Activated CD4-positive, alpha-beta T cell treated with anti-CD3 and anti-CD28 coated beads, Interleukin-2, amount 10 ng/mL, durations not matched to agents 24 days and 14 days (primary cell): ENCODE measurements around the gene BSDC1. TPM values are rescaled to one million over a fixed set of nuclear protein-coding genes. Genes with fewer than 3 reads are reported as not detected.
"Not testable (repeated sequence)": the region's sequence is repeated elsewhere in the genome, so short reads cannot be mapped to it uniquely, and the experiment has no call there.

Experiments used
- DNase-seq: peaks from one replicate; pipeline ENCODE4 v3.0.0; 2022
- H3K27ac Mint-ChIP-seq: one replicate; pipeline ENCODE4 v1.8.0; 2022; ENCODE audit warnings: mild to moderate bottlenecking, mixed read lengths
- H3K27me3 Mint-ChIP-seq: one replicate; pipeline ENCODE4 v1.8.0; 2022; ENCODE audit warnings: mixed read lengths
- H3K36me3 Mint-ChIP-seq: one replicate; pipeline ENCODE4 v1.8.0; 2022; ENCODE audit warnings: low read depth, mild to moderate bottlenecking, mixed read lengths
- H3K4me1 Mint-ChIP-seq: one replicate; pipeline ENCODE4 v1.8.0; 2021; ENCODE audit warnings: mixed read lengths
- H3K4me3 Mint-ChIP-seq: one replicate; pipeline ENCODE4 v1.8.0; 2022; ENCODE audit warnings: mild to moderate bottlenecking, moderate library complexity, mixed read lengths
- H3K9me3 Mint-ChIP-seq: one replicate; pipeline ENCODE4 v1.8.0; 2021; ENCODE audit warnings: mixed read lengths
- intact Hi-C: fragments of 100-400 bp; cut with micrococcal nuclease; formaldehyde crosslinking; loops from one replicate; pipeline ENCODE4 v1.15.1; 2023
- total RNA-seq: library from RNA; stranded (reverse); gene quantifications from 2 replicates; pipeline ENCODE4 v1.2.3, GENCODE V29; 2022

BSDC1 gene
- total RNA-seq, 1 donor from 2014 or later, result 49.5 TPM

- H3K27ac Mint-ChIP-seq, result no peak overlapping the region
Measured at GRCh38 chr1:32405672-32406467, 11.6 kb upstream of the BSDC1 start.

GRCh38 chr1:32404946-32405345, 10.7 kb upstream of the BSDC1 start:
- Mint-ChIP-seq H3K36me3 (no peaks in the 10 kb centered on the region), H3K27ac (no peak overlapping the region), H3K4me3 (no peak overlapping the region), H3K27me3 (peaks cover 5% of the 10 kb centered on the region), H3K9me3 (no peaks in the 10 kb centered on the region), H3K4me1 (peaks cover 2% of the 10 kb centered on the region)
- DNase-seq, result no peak
- intact Hi-C loops, result no loop called here

More at GRCh38 chr1:32405672-32406467, 11.6 kb upstream of the BSDC1 start:
- no peak for DNase-seq
- Mint-ChIP-seq H3K36me3 (no peaks in the 10 kb centered on the region), H3K27me3 (peaks cover 4% of the 10 kb centered on the region), H3K4me1 (no peaks in the 10 kb centered on the region), H3K4me3 (no peak overlapping the region), H3K9me3 (no peaks in the 10 kb centered on the region)
- intact Hi-C loops, result no loop called here

- DNase-seq, result peak; percentile 85
- no peaks in the 10 kb centered on the region for H3K9me3 Mint-ChIP-seq
- peaks cover 6% of the 10 kb centered on the region for H3K27me3 Mint-ChIP-seq
- no peaks in the 10 kb centered on the region for H3K36me3 Mint-ChIP-seq
- peaks cover 2% of the 10 kb centered on the region for H3K4me1 Mint-ChIP-seq
- no peak overlapping the region for H3K4me3 Mint-ChIP-seq
- no peak overlapping the region for H3K27ac Mint-ChIP-seq
- intact Hi-C loops, result loop anchor here (1.0 kb wide), 1 partner anchor 13 kb away; no protein-coding TSS in a partner anchor
Measured at GRCh38 chr1:32400876-32401631, 6.8 kb upstream of the BSDC1 start.

GRCh38 chr1:32399843-32400242, 5.6 kb upstream of the BSDC1 start:
- no peak overlapping the region for H3K4me3 Mint-ChIP-seq
- H3K36me3 Mint-ChIP-seq, result no peaks in the 10 kb centered on the region
- DNase-seq, result no peak
- intact Hi-C loops, result loop anchor here (1.0 kb wide), 1 partner anchor 14 kb away; no protein-coding TSS in a partner anchor
- peaks cover 7% of the 10 kb centered on the region for H3K4me1 Mint-ChIP-seq
- no peaks in the 10 kb centered on the region for H3K9me3 Mint-ChIP-seq
- H3K27ac Mint-ChIP-seq, result no peak overlapping the region
- H3K27me3 Mint-ChIP-seq, result peaks cover 6% of the 10 kb centered on the region

GRCh38 chr1:32398401-32398800, 4.2 kb upstream of the BSDC1 start:
- Mint-ChIP-seq H3K27ac (no peak overlapping the region), H3K27me3 (peaks cover 6% of the 10 kb centered on the region), H3K4me3 (no peak overlapping the region), H3K9me3 (no peaks in the 10 kb centered on the region), H3K36me3 (peaks cover 3% of the 10 kb centered on the region), H3K4me1 (peaks cover 15% of the 10 kb centered on the region)
- intact Hi-C loops, result no loop called here
- DNase-seq, result no peak

- DNase-seq, H3K27ac Mint-ChIP-seq, H3K4me3 Mint-ChIP-seq, H3K36me3 Mint-ChIP-seq, H3K27me3 Mint-ChIP-seq, H3K9me3 Mint-ChIP-seq, intact Hi-C loops: not testable (repeated sequence)
- peaks cover 23% of the 10 kb centered on the region for H3K4me1 Mint-ChIP-seq
Measured at GRCh38 chr1:32396524-32396923, 2.3 kb upstream of the BSDC1 start.

- intact Hi-C loops, result loop anchor here (1.0 to 5.0 kb wide), 4 partner anchors 44 to 173 kb away; partner anchors contain the start of genes EIF3I, MARCKSL1 and TMEM234
- no peak for DNase-seq
- no peaks in the 10 kb centered on the region for H3K9me3 Mint-ChIP-seq
- H3K4me1 Mint-ChIP-seq, result peaks cover 21% of the 10 kb centered on the region
- peak overlapping the region; percentile 99 for H3K27ac Mint-ChIP-seq
- H3K36me3 Mint-ChIP-seq, result peaks cover 7% of the 10 kb centered on the region
- H3K27me3 Mint-ChIP-seq, result peaks cover 4% of the 10 kb centered on the region
- peak overlapping the region; percentile 94 for H3K4me3 Mint-ChIP-seq
Measured at GRCh38 chr1:32394890-32395432, 720 bp upstream of the BSDC1 start.

- Mint-ChIP-seq H3K4me1 (peaks cover 21% of the 10 kb centered on the region), H3K4me3 (peak overlapping the region; percentile 94), H3K9me3 (no peaks in the 10 kb centered on the region), H3K27me3 (peaks cover 4% of the 10 kb centered on the region), H3K36me3 (peaks cover 7% of the 10 kb centered on the region), H3K27ac (peak overlapping the region; percentile 99)
- intact Hi-C loops, result loop anchor here (1.0 to 5.0 kb wide), 4 partner anchors 43 to 171 kb away; partner anchors contain the start of genes EIF3I, MARCKSL1 and TMEM234
- no peak for DNase-seq
Measured at GRCh38 chr1:32393832-32394140, 455 bp downstream of the BSDC1 start.

GRCh38 chr1:32393136-32393535, 1.1 kb downstream of the BSDC1 start:
- Mint-ChIP-seq H3K4me1 (peaks cover 21% of the 10 kb centered on the region), H3K27me3 (no peaks in the 10 kb centered on the region), H3K4me3 (peak overlapping the region; percentile 94), H3K9me3 (no peaks in the 10 kb centered on the region), H3K36me3 (peaks cover 7% of the 10 kb centered on the region), H3K27ac (peak overlapping the region; percentile 99)
- intact Hi-C loops, result loop anchor here (5.0 kb wide), 1 partner anchor 56 kb away; the partner anchor contains the start of gene MARCKSL1
- peak; percentile 63 for DNase-seq

GRCh38 chr1:32392325-32392724, 1.9 kb downstream of the BSDC1 start:
- no peaks in the 10 kb centered on the region for H3K27me3 Mint-ChIP-seq
- H3K27ac Mint-ChIP-seq, result peak overlapping the region; percentile 38
- peaks cover 11% of the 10 kb centered on the region for H3K36me3 Mint-ChIP-seq
- peak overlapping the region; percentile 48 for H3K4me3 Mint-ChIP-seq
- intact Hi-C loops, result loop anchor here (5.0 kb wide), 1 partner anchor 55 kb away; the partner anchor contains the start of gene MARCKSL1
- peaks cover 25% of the 10 kb centered on the region for H3K4me1 Mint-ChIP-seq
- DNase-seq, result no peak
- H3K9me3 Mint-ChIP-seq, result no peaks in the 10 kb centered on the region

- H3K4me1 Mint-ChIP-seq, result peaks cover 25% of the 10 kb centered on the region
- intact Hi-C loops, result loop anchor here (5.0 kb wide), 1 partner anchor 54 kb away; the partner anchor contains the start of gene MARCKSL1
- peaks cover 18% of the 10 kb centered on the region for H3K36me3 Mint-ChIP-seq
- no peaks in the 10 kb centered on the region for H3K9me3 Mint-ChIP-seq
- DNase-seq, result no peak
- no peak overlapping the region for H3K4me3 Mint-ChIP-seq
- no peaks in the 10 kb centered on the region for H3K27me3 Mint-ChIP-seq
- H3K27ac Mint-ChIP-seq, result no peak overlapping the region
Measured at GRCh38 chr1:32390904-32391870, 3.1 kb downstream of the BSDC1 start.

- H3K4me1 Mint-ChIP-seq, result peaks cover 13% of the 10 kb centered on the region
- no peak for DNase-seq
- intact Hi-C loops, result no loop called here
- H3K36me3 Mint-ChIP-seq, result peaks cover 22% of the 10 kb centered on the region
- no peaks in the 10 kb centered on the region for H3K9me3 Mint-ChIP-seq
- no peaks in the 10 kb centered on the region for H3K27me3 Mint-ChIP-seq
- H3K27ac Mint-ChIP-seq, result no peak overlapping the region
- no peak overlapping the region for H3K4me3 Mint-ChIP-seq
Measured at GRCh38 chr1:32388641-32389040, 5.6 kb downstream of the BSDC1 start.
